ENCODE data around the gene SHMT2. TPM values are rescaled to one million over a fixed set of nuclear protein-coding genes. Genes with fewer than 3 reads are reported as not detected.

The SHMT2 gene
- polyA plus RNA-seq (ENCODE audit: insufficient read length in 3 of 3), result 10 to 100 TPM; 69.1 to 86.6 (median 77.3) TPM
- long read RNA-seq, donor 1, transcript SHMT2-201 (12 exons, 2,537 nt), result major isoform, 11 of 14 reads
- long read RNA-seq, donor 1, partial matches to known transcripts, result 0 of 14 reads
- long read RNA-seq, donor 1, other reads (novel, unspliced or antisense), result 0 of 14 reads
- long read RNA-seq, donor 2, transcript SHMT2-201 (12 exons, 2,537 nt), result major isoform, 6 of 15 reads
- long read RNA-seq, donor 2, partial matches to known transcripts, result 9 of 15 reads
- long read RNA-seq, donor 2, other reads (novel, unspliced or antisense), result 0 of 15 reads
- long read RNA-seq, donor 3, transcript SHMT2-201 (12 exons, 2,537 nt), result major isoform, 18 of 29 reads
- long read RNA-seq, donor 3, partial matches to known transcripts, result 6 of 29 reads
- long read RNA-seq, donor 3, other reads (novel, unspliced or antisense), result 0 of 29 reads
- long read RNA-seq, donor 4, transcript SHMT2-201 (12 exons, 2,537 nt), result major isoform, 14 of 15 reads
- long read RNA-seq, donor 4, partial matches to known transcripts, result 0 of 15 reads
- long read RNA-seq, donor 4, other reads (novel, unspliced or antisense), result 0 of 15 reads
- long read RNA-seq, donor 5, result 0 reads
- long read RNA-seq, donor 6, transcript SHMT2-201 (12 exons, 2,537 nt), result major isoform, 10 of 13 reads
- long read RNA-seq, donor 6, partial matches to known transcripts, result 0 of 13 reads
- long read RNA-seq, donor 6, other reads (novel, unspliced or antisense), result 0 of 13 reads
- long read RNA-seq, donor 7, transcript SHMT2-201 (12 exons, 2,537 nt), result major isoform, 12 of 27 reads
- long read RNA-seq, donor 7, partial matches to known transcripts, result 11 of 27 reads
- long read RNA-seq, donor 7, other reads (novel, unspliced or antisense), result 0 of 27 reads
- long read RNA-seq, donor 8, transcript SHMT2-201 (12 exons, 2,537 nt), result major isoform, 28 of 38 reads
- long read RNA-seq, donor 8, partial matches to known transcripts, result 7 of 38 reads
- long read RNA-seq, donor 8, other reads (novel, unspliced or antisense), result 0 of 38 reads
- long read RNA-seq, donor 9, transcript SHMT2-201 (12 exons, 2,537 nt), result major isoform, 12 of 13 reads
- long read RNA-seq, donor 9, partial matches to known transcripts, result 0 of 13 reads
- long read RNA-seq, donor 9, other reads (novel, unspliced or antisense), result 0 of 13 reads
- long read RNA-seq, donor 10, transcript SHMT2-201 (12 exons, 2,537 nt), result major isoform, 11 of 21 reads
- long read RNA-seq, donor 10, partial matches to known transcripts, result 8 of 21 reads
- long read RNA-seq, donor 10, other reads (novel, unspliced or antisense), result 0 of 21 reads
- long read RNA-seq, donor 11, transcript SHMT2-201 (12 exons, 2,537 nt), result major isoform, 16 of 17 reads
- long read RNA-seq, donor 11, partial matches to known transcripts, result 0 of 17 reads
- long read RNA-seq, donor 11, other reads (novel, unspliced or antisense), result 0 of 17 reads
- long read RNA-seq, donor 12, partial matches to known transcripts, result 0 of 4 reads
- long read RNA-seq, donor 12, other reads (novel, unspliced or antisense), result 0 of 4 reads
- long read RNA-seq, donor 13, result 0 reads
- long read RNA-seq, donor 14, transcript SHMT2-201 (12 exons, 2,537 nt), result major isoform, 13 of 16 reads
- long read RNA-seq, donor 14, partial matches to known transcripts, result 0 of 16 reads
- long read RNA-seq, donor 14, other reads (novel, unspliced or antisense), result 0 of 16 reads
- long read RNA-seq, donor 15, partial matches to known transcripts, result 0 of 5 reads
- long read RNA-seq, donor 15, other reads (novel, unspliced or antisense), result 0 of 5 reads
- long read RNA-seq, donor 16, transcript SHMT2-201 (12 exons, 2,537 nt), result major isoform, 55 of 85 reads
- long read RNA-seq, donor 16, partial matches to known transcripts, result 24 of 85 reads
- long read RNA-seq, donor 16, other reads (novel, unspliced or antisense), result 0 of 85 reads

GRCh38 chr12:57229634-57230380 lies at the start of gene SHMT2:
Gene SHMT2, plus strand, starts transcription at chr12:57229711. Its CDS starts 68 bp downstream, at chr12:57229779.
- DNase-seq (ENCODE audit: extremely low read depth in 1 of 11, low read depth in 9 of 11, low spot score in 4 of 11), result peak; percentile 88 to 96 (median 92)

- DNase-seq (ENCODE audit: extremely low read depth in 1 of 11, low read depth in 9 of 11, low spot score in 4 of 11), result no peak
These were observed 49.1 kb upstream of the SHMT2 start for GRCh38 chr12:57180321-57180989.

- DNase-seq (ENCODE audit: extremely low read depth in 1 of 11, low read depth in 9 of 11, low spot score in 4 of 11), result no peak
These were observed 48.4 kb upstream of the SHMT2 start for GRCh38 chr12:57181072-57181471.

GRCh38 chr12:57181561-57182155 lies 47.9 kb upstream of the SHMT2 start:
- no peak for DNase-seq (ENCODE audit: extremely low read depth in 1 of 11, low read depth in 9 of 11, low spot score in 4 of 11)

GRCh38 chr12:57182918-57183575 lies 46.5 kb upstream of the SHMT2 start:
- peak; percentile 31 to 65 (median 48) for DNase-seq (ENCODE audit: extremely low read depth in 1 of 11, low read depth in 9 of 11, low spot score in 4 of 11)

GRCh38 chr12:57183939-57184725 lies 45.4 kb upstream of the SHMT2 start:
- DNase-seq (ENCODE audit: extremely low read depth in 1 of 11, low read depth in 9 of 11, low spot score in 4 of 11), result no peak

- no peak for DNase-seq (ENCODE audit: extremely low read depth in 1 of 11, low read depth in 9 of 11, low spot score in 4 of 11)
These were observed 44.1 kb upstream of the SHMT2 start for GRCh38 chr12:57185403-57185802.

- DNase-seq (ENCODE audit: extremely low read depth in 1 of 11, low read depth in 9 of 11, low spot score in 4 of 11), result no peak
These were observed 43.5 kb upstream of the SHMT2 start for GRCh38 chr12:57185906-57186508.

- DNase-seq (ENCODE audit: extremely low read depth in 1 of 11, low read depth in 9 of 11, low spot score in 4 of 11), result no peak
These were observed 42.1 kb upstream of the SHMT2 start for GRCh38 chr12:57187222-57188089.

GRCh38 chr12:57188090-57188425 lies 41.5 kb upstream of the SHMT2 start:
- DNase-seq (ENCODE audit: extremely low read depth in 1 of 11, low read depth in 9 of 11, low spot score in 4 of 11), result no peak

- DNase-seq (ENCODE audit: extremely low read depth in 1 of 11, low read depth in 9 of 11, low spot score in 4 of 11), result no peak
These were observed 39.5 kb upstream of the SHMT2 start for GRCh38 chr12:57190037-57190436.

- DNase-seq (ENCODE audit: extremely low read depth in 1 of 11, low read depth in 9 of 11, low spot score in 4 of 11), result no peak
These were observed 38.7 kb upstream of the SHMT2 start for GRCh38 chr12:57190821-57191220.

GRCh38 chr12:57191410-57191809 lies 38.1 kb upstream of the SHMT2 start:
- no peak for DNase-seq (ENCODE audit: extremely low read depth in 1 of 11, low read depth in 9 of 11, low spot score in 4 of 11)

- no peak for DNase-seq (ENCODE audit: extremely low read depth in 1 of 11, low read depth in 9 of 11, low spot score in 4 of 11)
These were observed 36.6 kb upstream of the SHMT2 start for GRCh38 chr12:57192920-57193319.
